Stimulated activated CD8-positive, alpha-beta memory T cell treated with anti-CD3 and anti-CD28 coated beads, Interleukin-15, amount 100 ng/mL, for 1 hour (primary cell): ENCODE measurements around the gene VAT1L.

Source experiments
- DNase-seq: peaks from one replicate; pipeline ENCODE4 v3.0.0-alpha.2; 2020; ENCODE audit warnings: low read depth

The VAT1L gene

GRCh38 chr16:77788181-77789084 is at the start of gene VAT1L:
Gene VAT1L (plus strand): TSS chr16:77788564. CDS start chr16:77788683, 119 bp downstream.
- DNase-seq = no peak

GRCh38 chr16:77738706-77739558 is 49.4 kb upstream of the VAT1L start:
- no peak for DNase-seq

- no peak for DNase-seq
Measured at GRCh38 chr16:77739559-77739892, 48.8 kb upstream of the VAT1L start.

- no peak for DNase-seq
Measured at GRCh38 chr16:77744141-77744540, 44.2 kb upstream of the VAT1L start.

GRCh38 chr16:77745972-77746371 is 42.4 kb upstream of the VAT1L start:
- DNase-seq = no peak

- DNase-seq = no peak
Measured at GRCh38 chr16:77748421-77749005, 39.9 kb upstream of the VAT1L start.

GRCh38 chr16:77749415-77749814 is 38.9 kb upstream of the VAT1L start:
- DNase-seq = no peak

GRCh38 chr16:77758046-77758445 is 30.3 kb upstream of the VAT1L start:
- no peak for DNase-seq

- DNase-seq = no peak
Measured at GRCh38 chr16:77758508-77758907, 29.9 kb upstream of the VAT1L start.

- no peak for DNase-seq
Measured at GRCh38 chr16:77759201-77759600, 29.2 kb upstream of the VAT1L start.

- no peak for DNase-seq
Measured at GRCh38 chr16:77759821-77760220, 28.5 kb upstream of the VAT1L start.

GRCh38 chr16:77760800-77761199 is 27.6 kb upstream of the VAT1L start:
- DNase-seq = no peak

- DNase-seq = no peak
Measured at GRCh38 chr16:77761204-77761603, 27.2 kb upstream of the VAT1L start.

- no peak for DNase-seq
Measured at GRCh38 chr16:77762262-77762661, 26.1 kb upstream of the VAT1L start.

- DNase-seq = no peak
Measured at GRCh38 chr16:77763994-77764393, 24.4 kb upstream of the VAT1L start.

- no peak for DNase-seq
Measured at GRCh38 chr16:77767211-77767610, 21.2 kb upstream of the VAT1L start.

- no peak for DNase-seq
Measured at GRCh38 chr16:77767826-77768225, 20.5 kb upstream of the VAT1L start.

- no peak for DNase-seq
Measured at GRCh38 chr16:77775911-77776909, 12.2 kb upstream of the VAT1L start.

GRCh38 chr16:77777745-77778144 is 10.6 kb upstream of the VAT1L start:
- no peak for DNase-seq

GRCh38 chr16:77780378-77780837 is 8.0 kb upstream of the VAT1L start:
- DNase-seq = no peak

GRCh38 chr16:77781091-77781490 is 7.3 kb upstream of the VAT1L start:
- DNase-seq = no peak
